Activated CD4-positive, alpha-beta T cell treated with anti-CD3 and anti-CD28 coated beads, Interleukin-2, amount 10 ng/mL, durations not matched to agents 7 days and 5 days (primary cell): ENCODE results near the gene MKKS. TPM values are rescaled to one million over a fixed set of nuclear protein-coding genes. Genes with fewer than 3 reads are reported as not detected.
A peak's percentile ranks its signal among the peaks of the same experiment; 100 is the strongest.
"Not testable (repeated sequence)": the region's sequence is repeated elsewhere in the genome, so short reads cannot be mapped to it uniquely, and the experiment has no call there.

Experiments
- CTCF ChIA-PET: fragments of 350-600 bp; sonication (Branson Sonifier 250); formaldehyde crosslinking; loops from one replicate; lab custom pipeline; 2021; ENCODE audit warnings: antibody characterized with exemption; lab: Charles Lee
- POLR2A ChIA-PET: fragments of 350-600 bp; sonication (Branson Sonifier 250); formaldehyde crosslinking; loops from one replicate; lab custom pipeline; 2021; ENCODE audit warnings: antibody characterized with exemption; lab: Charles Lee
- DNase-seq: peaks from one replicate; pipeline ENCODE4 v3.0.0-alpha.2; 2020
- H3K27ac Mint-ChIP-seq: one replicate; pipeline ENCODE4 v1.8.0; 2021; ENCODE audit warnings: mild to moderate bottlenecking, moderate library complexity, mixed read lengths
- H3K27me3 Mint-ChIP-seq: one replicate; pipeline ENCODE4 v1.8.0; 2021; ENCODE audit warnings: mixed read lengths
- H3K36me3 Mint-ChIP-seq: one replicate; pipeline ENCODE4 v1.8.0; 2021; ENCODE audit warnings: low read depth, mixed read lengths
- H3K4me1 Mint-ChIP-seq: one replicate; pipeline ENCODE4 v1.8.0; 2021; ENCODE audit warnings: mixed read lengths
- H3K4me3 Mint-ChIP-seq: one replicate; pipeline ENCODE4 v1.8.0; 2021; ENCODE audit warnings: mild to moderate bottlenecking, moderate library complexity, mixed read lengths
- H3K9me3 Mint-ChIP-seq: one replicate; pipeline ENCODE4 v1.8.0; 2021; ENCODE audit warnings: mixed read lengths
- total RNA-seq, 2 experiments: library from RNA; stranded (reverse); gene quantifications; one replicate each; pipeline ENCODE4 v1.2.3, GENCODE V29; 2021

MKKS gene
- total RNA-seq, 2 experiments from 2014 or later: 9.1 to 9.4 TPM

DNA sequence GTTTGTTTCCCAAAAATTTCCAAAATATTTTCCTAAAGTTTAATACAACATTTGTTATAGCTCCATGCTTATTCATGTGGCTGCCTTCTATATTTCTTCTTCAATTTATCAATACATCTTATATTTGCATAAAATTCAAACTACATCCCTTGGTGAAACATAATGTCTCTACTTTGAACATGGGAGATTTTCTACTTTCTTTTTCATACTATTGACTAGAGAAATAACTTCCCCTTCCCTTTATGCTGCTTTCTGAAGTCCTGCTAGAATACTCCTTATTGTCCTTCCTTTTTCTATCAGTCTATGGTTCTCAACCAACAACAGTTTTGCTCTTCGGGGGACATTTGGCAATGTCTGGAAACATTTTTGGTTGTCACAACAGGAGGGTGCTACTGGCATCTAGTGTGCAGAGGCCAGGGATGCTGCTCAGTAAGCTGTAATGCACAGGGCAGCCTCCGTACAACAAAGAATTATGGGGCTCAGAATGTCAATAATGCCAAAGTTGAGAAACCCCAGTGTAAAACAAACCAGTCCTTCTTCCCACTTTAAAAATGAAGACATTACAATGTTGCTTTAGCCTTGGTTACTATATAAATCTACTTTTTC, 29.9 kb downstream of the MKKS start:
- Mint-ChIP-seq H3K9me3 (no peaks in the 10 kb centered on the region), H3K36me3 (peaks cover 7% of the 10 kb centered on the region), H3K27me3 (no peaks in the 10 kb centered on the region), H3K27ac (no peak overlapping the region), H3K4me1 (peaks cover 8% of the 10 kb centered on the region), H3K4me3 (no peak overlapping the region)
- ChIA-PET CTCF (no interaction called here), POLR2A (no interaction called here)
- no peak for DNase-seq

DNA sequence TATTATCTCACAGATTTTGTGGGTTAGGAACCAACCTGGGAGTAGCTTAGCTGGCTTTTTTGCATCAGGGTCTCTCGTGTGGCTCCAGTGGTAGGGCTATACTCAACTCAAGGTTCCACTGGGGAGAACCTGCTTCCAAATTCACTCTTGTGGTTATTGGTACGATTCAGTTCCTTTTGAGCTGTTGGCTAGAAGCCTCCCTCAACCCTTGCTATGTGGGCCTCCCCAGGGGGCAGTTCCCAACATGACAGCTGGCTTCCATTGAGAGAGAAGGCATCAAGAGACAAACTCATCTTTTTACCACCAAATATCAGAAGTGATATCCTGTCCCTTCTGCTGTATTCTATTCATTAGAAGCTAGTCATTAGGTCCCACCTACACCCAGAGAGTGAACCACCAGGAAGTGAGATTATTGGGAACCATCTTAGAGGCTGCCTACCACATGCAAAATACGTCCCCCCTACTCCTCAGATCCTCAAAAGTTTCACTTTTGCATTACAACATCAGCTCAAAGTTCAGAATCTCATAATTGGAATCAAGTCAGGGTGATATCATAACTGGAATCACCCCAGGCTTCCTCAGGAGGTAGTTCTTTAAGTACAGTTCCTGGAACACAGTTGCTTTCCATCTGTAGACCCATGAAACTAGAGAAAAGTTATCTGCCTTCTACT, 30.9 kb downstream of the MKKS start:
- Mint-ChIP-seq H3K9me3 (no peaks in the 10 kb centered on the region), H3K27ac (peak overlapping the region; percentile 5), H3K27me3 (no peaks in the 10 kb centered on the region), H3K4me3 (no peak overlapping the region), H3K4me1 (peaks cover 8% of the 10 kb centered on the region), H3K36me3 (peaks cover 7% of the 10 kb centered on the region)
- ChIA-PET CTCF (no interaction called here), POLR2A (no interaction called here)
- no peak for DNase-seq

DNA sequence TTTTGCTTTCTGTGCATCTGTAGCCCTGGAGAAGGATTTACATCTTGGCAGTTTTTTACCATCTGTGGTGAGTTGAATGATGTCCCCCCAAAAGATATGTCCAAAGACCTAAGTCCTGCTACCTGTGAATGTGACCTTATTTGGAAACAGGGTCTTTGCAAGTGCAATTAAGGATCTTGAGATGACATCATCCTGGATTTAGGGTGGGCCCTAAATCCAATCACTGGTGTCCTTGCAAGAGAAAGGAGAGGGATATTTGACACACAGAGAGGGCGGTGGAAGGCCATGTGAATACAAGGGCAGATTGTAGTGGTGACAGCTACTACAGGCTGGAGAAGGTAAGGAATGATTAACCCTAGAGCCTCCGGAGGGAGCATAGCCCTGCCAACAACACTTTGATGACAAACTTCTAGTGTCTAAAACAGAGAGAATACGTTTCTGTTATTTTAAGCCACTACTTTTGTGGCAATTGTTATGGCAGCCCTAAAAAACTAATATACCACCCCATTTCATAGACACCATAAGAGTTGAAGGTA, 35.1 kb downstream of the MKKS start:
- CTCF ChIA-PET: no interaction called here
- no peaks in the 10 kb centered on the region for H3K9me3 Mint-ChIP-seq
- DNase-seq: no peak
- no peaks in the 10 kb centered on the region for H3K27me3 Mint-ChIP-seq
- POLR2A ChIA-PET: no interaction called here
- H3K36me3 Mint-ChIP-seq: no peaks in the 10 kb centered on the region
- no peak overlapping the region for H3K4me3 Mint-ChIP-seq
- H3K4me1 Mint-ChIP-seq: peaks cover 7% of the 10 kb centered on the region
- no peak overlapping the region for H3K27ac Mint-ChIP-seq

DNA sequence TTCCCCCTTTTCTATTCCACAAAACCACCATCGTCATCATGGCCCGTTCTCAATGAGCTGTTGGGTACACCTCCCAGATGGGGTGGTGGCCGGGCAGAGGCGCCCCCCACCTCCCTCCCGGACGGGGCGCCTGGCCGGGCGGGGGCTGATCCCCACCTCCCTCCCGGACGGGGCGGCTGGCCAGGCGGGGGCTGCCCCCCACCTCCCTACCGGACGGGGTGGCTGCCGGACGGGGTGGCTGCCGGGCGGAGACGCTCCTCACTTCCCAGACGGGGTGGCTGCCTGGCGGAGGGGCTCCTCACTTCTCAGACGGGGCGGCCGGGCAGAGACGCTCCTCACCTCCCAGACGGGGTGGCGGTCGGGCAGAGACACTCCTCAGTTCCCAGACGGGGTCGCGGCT, 39.3 kb downstream of the MKKS start:
- CTCF ChIA-PET, H3K9me3 Mint-ChIP-seq, H3K36me3 Mint-ChIP-seq, H3K4me1 Mint-ChIP-seq, H3K4me3 Mint-ChIP-seq, POLR2A ChIA-PET, H3K27me3 Mint-ChIP-seq, H3K27ac Mint-ChIP-seq, DNase-seq: not testable (repeated sequence)

DNA sequence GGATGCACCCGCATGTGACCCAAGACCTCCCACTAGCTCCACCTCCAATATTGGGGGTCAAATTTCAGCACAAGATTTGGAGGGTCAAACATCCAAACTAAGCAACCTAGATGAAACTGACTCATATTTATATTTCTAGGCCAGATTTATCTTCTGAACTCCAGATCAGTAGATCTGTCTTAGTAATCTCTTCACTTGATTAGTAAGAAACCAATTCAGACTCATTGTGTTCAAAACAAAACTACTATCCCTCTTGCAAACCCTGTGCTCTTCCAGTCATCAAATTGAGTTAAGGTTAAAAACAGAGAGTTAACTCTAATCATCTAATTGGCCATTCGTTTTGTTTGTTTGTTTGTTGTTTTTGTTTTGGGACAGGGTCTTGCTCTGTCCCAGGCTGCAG, 43.3 kb downstream of the MKKS start:
- H3K4me3 Mint-ChIP-seq: no peak overlapping the region
- POLR2A ChIA-PET: no interaction called here

DNA sequence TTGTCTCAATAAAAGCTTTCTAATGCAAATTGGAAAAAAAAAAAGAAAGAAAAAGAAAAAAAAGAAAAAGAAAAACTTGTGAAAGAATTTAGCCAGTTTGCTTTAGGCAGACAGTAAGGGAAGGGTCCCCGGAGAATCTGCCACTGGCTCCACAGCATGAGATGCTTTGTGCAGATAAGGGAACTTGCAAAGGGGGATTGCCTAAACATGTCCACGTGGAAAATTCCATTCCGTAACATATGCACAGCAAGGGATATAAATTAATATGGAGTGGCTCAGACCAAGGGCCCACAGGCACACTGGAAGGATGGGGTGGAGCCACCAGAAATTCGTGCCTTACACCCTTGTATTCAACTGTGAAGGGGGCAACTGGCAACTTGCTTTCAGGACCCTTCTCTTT, 45.4 kb downstream of the MKKS start:
- H3K4me1 Mint-ChIP-seq: no peaks in the 10 kb centered on the region

More for the DNA sequence above, 43.3 kb downstream of the MKKS start:
- CTCF ChIA-PET: interaction anchor here (0.9 kb wide), 1 partner anchor 21 kb away, joined by 3 read pairs; no protein-coding TSS in a partner anchor
- no peaks in the 10 kb centered on the region for H3K4me1 Mint-ChIP-seq
- DNase-seq: no peak
- H3K9me3 Mint-ChIP-seq: no peaks in the 10 kb centered on the region
- no peak overlapping the region for H3K27ac Mint-ChIP-seq
- H3K27me3 Mint-ChIP-seq: peaks cover 2% of the 10 kb centered on the region
- no peaks in the 10 kb centered on the region for H3K36me3 Mint-ChIP-seq

DNA sequence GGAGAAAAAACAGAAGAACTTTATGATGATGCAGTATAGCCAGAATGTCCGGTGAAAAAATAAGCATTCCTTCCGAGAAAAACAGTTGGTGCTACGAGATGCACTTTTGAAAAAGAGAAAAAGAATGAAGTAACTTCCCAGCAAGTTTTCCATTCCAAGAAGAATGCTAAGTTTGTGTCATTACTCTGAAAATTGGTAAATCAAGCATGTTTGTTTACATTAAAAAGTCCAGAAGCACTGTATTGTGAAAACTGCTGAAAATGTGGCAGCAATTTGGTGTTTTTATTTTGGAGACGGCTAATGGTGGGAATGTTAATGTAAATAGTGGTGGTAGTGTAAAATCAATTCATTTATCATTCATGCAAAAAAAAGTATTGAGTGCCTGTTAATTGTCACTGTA, 46.3 kb downstream of the MKKS start:
- Mint-ChIP-seq H3K27me3 (peaks cover 2% of the 10 kb centered on the region), H3K9me3 (no peaks in the 10 kb centered on the region), H3K36me3 (no peaks in the 10 kb centered on the region), H3K4me1 (no peaks in the 10 kb centered on the region), H3K4me3 (no peak overlapping the region), H3K27ac (no peak overlapping the region)
- CTCF ChIA-PET: no interaction called here
- POLR2A ChIA-PET: no interaction called here
- DNase-seq: no peak

More for the DNA sequence above, 45.4 kb downstream of the MKKS start:
- no peaks in the 10 kb centered on the region for H3K36me3 Mint-ChIP-seq
- ChIA-PET POLR2A (no interaction called here), CTCF (no interaction called here)
- peaks cover 2% of the 10 kb centered on the region for H3K27me3 Mint-ChIP-seq
- H3K9me3 Mint-ChIP-seq: no peaks in the 10 kb centered on the region
- H3K4me3 Mint-ChIP-seq: no peak overlapping the region
- no peak overlapping the region for H3K27ac Mint-ChIP-seq
- no peak for DNase-seq

DNA sequence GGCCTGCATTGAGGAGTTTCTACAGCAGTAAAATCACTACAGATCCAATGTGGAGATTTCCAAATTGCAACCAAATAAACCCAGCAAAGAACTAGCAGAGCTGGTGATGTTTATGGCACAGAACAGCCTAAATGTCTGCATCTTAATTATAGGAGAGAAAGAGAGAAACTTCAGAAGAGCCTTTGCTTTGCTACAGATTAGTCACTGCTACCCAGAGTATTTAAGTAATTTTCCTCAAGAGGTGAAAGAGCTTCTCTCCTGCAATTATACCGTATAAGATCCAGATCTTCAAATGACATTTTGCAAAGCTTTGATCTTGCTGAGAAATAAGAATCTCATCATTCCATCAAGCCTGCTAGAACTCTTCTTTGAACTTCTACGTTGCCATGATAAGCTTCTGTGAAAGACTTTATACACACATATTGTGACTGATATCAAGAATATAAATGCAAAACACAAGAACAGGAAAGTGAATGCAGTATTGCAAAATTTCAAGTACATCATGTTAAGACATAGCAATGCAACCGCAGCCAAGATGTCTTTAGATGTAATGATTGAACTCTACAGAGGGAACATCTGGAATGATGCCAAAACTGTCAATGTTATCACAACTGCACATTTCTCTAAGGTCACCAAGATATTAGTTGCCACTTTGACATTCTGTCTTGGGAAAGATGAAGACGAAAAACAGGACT, 48.0 kb downstream of the MKKS start:
- H3K27me3 Mint-ChIP-seq: peaks cover 2% of the 10 kb centered on the region
- H3K27ac Mint-ChIP-seq: no peak overlapping the region
- no peaks in the 10 kb centered on the region for H3K4me1 Mint-ChIP-seq
- CTCF ChIA-PET: interaction anchor here (0.9 kb wide), 1 partner anchor 13 kb away, joined by 3 read pairs; no protein-coding TSS in a partner anchor
- POLR2A ChIA-PET: no interaction called here
- no peak overlapping the region for H3K4me3 Mint-ChIP-seq
- H3K36me3 Mint-ChIP-seq: no peaks in the 10 kb centered on the region
- no peaks in the 10 kb centered on the region for H3K9me3 Mint-ChIP-seq
- DNase-seq: no peak

DNA sequence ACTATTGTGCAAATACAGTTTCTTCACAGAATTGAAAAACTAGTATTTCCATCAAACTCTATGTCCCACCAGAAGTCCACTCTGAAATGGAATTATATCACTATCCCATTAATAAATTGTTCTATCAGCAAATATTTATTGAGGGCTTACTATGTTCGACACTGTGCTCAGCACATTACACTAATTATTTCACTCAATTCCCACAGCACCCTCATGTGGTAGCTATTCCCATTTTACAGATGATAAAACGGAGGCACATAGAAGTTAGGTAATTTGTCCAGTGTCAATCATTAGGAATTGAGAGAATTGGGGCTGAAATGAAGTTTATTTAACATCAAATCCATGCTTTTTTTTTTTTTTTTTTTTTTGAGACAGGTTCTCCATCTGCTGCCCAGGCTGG, 52.5 kb downstream of the MKKS start:
- no peak overlapping the region for H3K27ac Mint-ChIP-seq
- peaks cover 5% of the 10 kb centered on the region for H3K27me3 Mint-ChIP-seq
- no peaks in the 10 kb centered on the region for H3K36me3 Mint-ChIP-seq
- ChIA-PET CTCF (interaction anchor here (0.6 to 1.7 kb wide), 3 partner anchors 9 to 708 kb away, joined by 3 to 5 read pairs (median 3); no protein-coding TSS in a partner anchor), POLR2A (no interaction called here)
- no peaks in the 10 kb centered on the region for H3K4me1 Mint-ChIP-seq
- no peak for DNase-seq
- H3K4me3 Mint-ChIP-seq: no peak overlapping the region
- H3K9me3 Mint-ChIP-seq: no peaks in the 10 kb centered on the region

DNA sequence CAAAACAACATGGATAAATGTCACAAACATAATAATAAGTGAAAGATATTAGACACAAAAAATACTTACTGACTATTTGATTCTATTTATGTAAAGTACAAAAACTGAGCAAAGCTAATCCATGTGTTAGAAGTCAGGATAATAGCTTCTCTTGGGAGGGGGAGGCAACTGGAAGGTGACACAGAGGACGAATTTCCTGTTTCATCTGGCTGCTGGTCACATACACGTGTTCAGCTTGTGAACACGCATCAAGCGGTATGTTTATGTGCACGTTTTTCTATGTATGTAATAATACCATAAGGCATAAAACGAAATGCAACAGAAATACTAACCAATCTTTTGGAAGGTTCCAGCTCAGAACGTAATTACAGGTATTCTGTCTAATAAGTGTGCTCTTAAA, 54.3 kb downstream of the MKKS start:
- H3K27me3 Mint-ChIP-seq: peaks cover 5% of the 10 kb centered on the region

DNA sequence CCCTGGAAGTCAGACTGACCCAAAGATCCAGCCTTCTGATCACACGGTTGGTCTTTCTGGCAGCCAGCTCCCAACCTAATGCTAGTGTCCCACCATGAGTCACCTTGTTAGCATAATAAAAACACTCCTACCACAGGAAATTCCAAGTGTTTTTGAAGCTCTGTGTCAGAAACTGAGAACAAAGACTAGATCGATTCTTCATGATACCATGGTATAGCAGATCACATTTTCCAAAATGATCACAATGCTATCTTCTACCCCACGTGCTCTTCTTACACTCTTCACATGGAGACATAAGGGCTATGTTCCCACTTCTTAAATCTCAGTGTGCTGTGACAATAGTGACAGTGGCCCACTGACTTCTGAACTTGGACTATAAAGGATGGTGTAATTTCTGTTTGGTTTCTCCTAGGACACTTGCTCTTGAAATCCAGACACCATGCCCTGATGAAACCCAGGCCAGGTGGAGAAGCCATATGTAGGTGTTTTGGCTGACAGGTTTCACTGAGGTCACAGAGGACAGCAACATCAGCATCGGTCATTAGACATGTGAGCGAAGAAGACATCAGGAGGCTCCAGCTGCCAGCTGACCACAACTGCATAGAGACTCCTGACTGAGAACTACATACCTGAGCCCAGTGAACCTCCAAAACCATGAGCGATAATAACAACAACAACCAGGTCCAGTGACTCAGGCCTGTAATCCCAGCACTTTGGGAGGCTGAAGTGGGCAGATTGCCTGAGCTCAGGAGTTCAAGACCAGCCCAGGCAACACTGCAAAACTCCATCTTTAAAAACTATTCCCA, 57.5 kb downstream of the MKKS start:
- no peak for DNase-seq
- Mint-ChIP-seq H3K36me3 (no peaks in the 10 kb centered on the region), H3K27ac (no peak overlapping the region), H3K27me3 (peaks cover 14% of the 10 kb centered on the region), H3K4me3 (no peak overlapping the region), H3K4me1 (no peaks in the 10 kb centered on the region), H3K9me3 (peaks cover 4% of the 10 kb centered on the region)
- ChIA-PET POLR2A (no interaction called here), CTCF (no interaction called here)

More for the DNA sequence above, 54.3 kb downstream of the MKKS start:
- no peak for DNase-seq
- Mint-ChIP-seq H3K9me3 (no peaks in the 10 kb centered on the region), H3K36me3 (no peaks in the 10 kb centered on the region), H3K27ac (no peak overlapping the region), H3K4me1 (no peaks in the 10 kb centered on the region), H3K4me3 (no peak overlapping the region)
- ChIA-PET CTCF (no interaction called here), POLR2A (no interaction called here)

DNA sequence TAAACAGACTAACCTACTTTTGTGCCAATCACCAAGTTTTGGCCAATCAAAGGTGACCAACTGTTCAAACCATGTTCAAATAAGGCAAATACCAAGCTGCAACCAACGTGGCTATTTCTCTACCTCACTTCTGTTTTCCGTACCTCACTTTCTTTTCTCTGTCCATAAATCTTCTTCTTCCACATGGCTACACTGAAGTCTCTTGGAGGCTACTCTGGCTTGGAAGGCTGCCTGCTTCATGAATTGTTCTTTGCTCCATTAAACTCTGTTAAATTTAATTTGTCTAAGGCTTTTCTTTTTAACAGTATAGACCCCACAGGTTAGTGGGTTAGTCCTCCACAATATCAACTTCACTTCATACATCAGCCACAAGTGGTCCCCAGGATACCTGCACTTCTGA, 58.8 kb downstream of the MKKS start:
- POLR2A ChIA-PET: no interaction called here
- no peaks in the 10 kb centered on the region for H3K4me1 Mint-ChIP-seq
- no peak overlapping the region for H3K27ac Mint-ChIP-seq
- CTCF ChIA-PET: interaction anchor here (0.5 kb wide), 1 partner anchor 17 kb away, joined by 3 read pairs; no protein-coding TSS in a partner anchor
- DNase-seq: no peak
- peaks cover 4% of the 10 kb centered on the region for H3K9me3 Mint-ChIP-seq
- peaks cover 21% of the 10 kb centered on the region for H3K27me3 Mint-ChIP-seq
- no peak overlapping the region for H3K4me3 Mint-ChIP-seq
- H3K36me3 Mint-ChIP-seq: no peaks in the 10 kb centered on the region
